Activated CD8-positive, alpha-beta memory T cell treated with anti-CD3 and anti-CD28 coated beads, Interleukin-2, amount 50 U/mL, for 24 hours (primary cell): Measurements from ENCODE around the gene H19.

Source experiments
- DNase-seq: peaks from one replicate; pipeline ENCODE4 v3.0.0-alpha.2; 2020; ENCODE audit errors: extremely low read depth

H19 gene

DNA sequence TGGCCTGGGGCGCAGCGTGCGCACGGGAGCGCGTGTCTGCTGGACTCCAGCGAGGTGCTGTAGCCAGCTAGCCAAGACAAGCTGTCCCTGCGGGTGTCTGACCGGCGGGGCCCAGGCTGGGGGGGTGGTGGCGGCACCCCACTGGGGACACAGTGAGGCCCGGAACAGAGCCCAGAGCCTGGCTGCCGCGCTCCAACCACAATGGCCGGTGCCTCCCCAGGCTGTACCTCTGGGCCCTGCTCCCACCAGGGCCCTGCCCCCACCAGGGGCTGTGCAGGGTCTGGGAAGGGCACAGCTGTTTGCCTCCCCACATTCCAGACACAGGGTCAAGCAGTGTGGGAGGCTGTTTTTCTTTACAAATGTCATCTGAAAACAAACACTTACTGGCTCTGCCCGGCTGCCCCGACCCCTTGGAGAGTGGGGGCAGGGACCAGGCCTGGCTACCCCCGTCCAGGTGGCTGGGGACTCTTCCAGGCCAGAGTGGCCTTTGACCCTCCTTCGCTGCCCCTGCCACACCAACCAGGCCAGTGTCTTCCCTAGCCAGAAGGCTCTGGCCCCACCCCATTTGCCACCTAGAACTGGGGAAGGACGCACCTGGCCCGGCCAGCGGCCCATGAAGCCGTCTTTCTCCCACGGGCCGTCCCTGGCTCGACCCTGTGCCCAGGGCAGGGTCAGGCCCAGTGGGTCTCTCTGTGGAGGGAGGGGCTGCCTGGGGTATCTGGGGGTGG is 14.6 kb downstream of the H19 start:
- no peak for DNase-seq

- DNase-seq, result no peak
Observed at GRCh38 chr11:1979607-1980006, 18.0 kb downstream of the H19 start.

DNA sequence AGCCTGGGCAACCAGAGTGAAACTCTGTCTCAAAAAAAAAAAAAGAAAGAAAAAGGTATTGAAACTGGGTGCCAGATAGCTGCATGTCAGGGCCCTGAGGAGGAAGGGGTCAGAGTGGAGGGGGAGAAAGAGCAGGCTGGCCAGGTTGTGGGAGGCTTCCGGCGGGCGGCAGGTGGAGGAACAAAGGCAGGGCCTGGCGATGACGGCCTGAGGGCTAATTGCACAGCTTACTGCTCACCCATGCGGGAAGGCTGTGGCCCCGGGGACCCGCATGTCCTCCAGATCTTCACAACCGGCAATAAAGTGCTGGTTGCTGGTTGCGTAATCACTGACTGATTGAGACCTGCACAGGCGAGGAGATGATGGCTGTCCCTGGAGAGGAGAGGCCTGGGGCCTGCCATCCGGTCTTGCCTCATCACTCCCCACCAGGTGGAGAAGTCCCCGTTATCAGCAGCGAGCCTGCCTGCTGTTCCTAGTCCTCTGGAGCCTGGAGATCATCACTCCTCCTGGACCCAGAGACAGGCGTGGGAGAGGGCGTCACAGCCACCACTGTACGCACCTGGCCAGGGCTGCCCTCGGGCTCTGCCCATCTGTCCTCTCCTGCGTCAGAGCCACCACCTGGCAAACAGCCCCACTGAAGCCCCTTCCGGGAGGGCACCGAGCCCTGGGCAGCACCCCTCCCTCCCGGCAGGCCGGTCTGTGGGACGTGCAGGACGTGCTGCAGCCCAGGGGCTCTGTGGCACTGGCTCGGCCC is 18.7 kb downstream of the H19 start:
- no peak for DNase-seq

- no peak for DNase-seq
Observed at GRCh38 chr11:1975185-1975584, 22.5 kb downstream of the H19 start.

DNA sequence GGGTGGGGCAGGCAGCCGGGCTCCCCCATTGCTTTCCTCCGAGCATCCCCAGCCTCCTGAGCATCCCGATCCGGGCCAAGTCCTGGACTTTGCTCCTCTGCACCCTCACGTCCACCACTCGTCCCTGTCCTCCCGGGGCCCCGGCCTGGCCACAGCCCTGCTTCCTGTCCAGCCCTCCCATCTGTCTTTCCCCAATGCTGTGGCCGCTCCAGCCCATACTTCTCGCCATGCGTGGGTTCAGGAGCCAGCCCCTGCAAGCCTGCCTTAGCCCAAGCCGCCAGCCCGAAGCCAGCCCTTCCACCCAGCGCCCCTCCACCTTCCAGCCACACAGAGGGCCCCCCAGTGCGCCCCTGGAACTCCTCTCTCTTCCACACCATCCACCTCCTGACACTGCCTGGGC is 26.7 kb downstream of the H19 start:
- DNase-seq, result no peak

DNA sequence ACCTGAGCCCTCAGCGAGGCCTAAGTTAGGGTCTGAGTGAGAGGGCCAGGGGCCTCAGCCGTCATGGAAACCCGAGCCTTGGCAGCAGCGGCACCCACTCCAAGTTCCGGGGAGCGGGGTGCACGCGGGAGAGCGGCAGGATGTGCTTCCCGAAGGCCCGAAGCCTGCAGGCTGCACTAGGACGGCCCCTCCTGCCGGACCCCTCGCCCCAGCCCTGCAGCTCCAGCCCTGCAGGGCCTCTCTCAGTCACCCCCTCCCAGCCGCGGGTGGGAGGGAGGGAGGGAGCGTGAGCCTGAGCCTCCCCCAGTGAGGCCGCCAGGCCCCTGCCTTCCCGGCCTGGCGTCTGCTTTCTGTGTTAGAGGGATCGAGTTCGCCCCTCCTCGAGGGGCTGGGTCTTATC is 27.9 kb downstream of the H19 start:
- no peak for DNase-seq

- DNase-seq, result no peak
Observed at GRCh38 chr11:1969035-1969434, 28.6 kb downstream of the H19 start.

DNA sequence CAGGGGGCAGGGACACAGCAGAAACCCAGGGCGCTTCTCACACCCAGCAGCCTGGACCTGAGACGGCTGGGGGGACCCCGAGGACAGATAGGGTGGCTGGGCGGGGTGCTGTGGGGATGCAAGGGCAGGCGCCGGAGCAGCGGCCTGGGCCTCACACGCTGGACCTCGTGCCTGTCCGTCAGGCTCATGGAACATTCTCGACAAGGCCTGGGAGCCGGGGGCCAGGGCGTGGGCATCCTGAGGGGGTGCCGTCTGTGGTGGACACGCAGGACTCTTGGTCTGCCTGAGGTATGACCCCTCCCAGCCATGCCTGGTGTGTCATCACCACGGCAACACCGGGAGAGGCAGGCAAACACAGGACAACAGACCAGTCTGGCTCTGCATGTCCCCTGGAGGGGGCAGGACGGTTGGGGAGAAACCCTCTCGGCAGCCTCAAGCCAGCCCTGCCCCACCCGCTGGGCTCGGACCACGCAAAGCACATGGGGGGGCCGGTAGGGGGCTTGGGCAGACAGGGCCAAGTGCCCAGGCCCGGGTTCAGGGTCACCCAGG is 29.1 kb downstream of the H19 start:
- no peak for DNase-seq

DNA sequence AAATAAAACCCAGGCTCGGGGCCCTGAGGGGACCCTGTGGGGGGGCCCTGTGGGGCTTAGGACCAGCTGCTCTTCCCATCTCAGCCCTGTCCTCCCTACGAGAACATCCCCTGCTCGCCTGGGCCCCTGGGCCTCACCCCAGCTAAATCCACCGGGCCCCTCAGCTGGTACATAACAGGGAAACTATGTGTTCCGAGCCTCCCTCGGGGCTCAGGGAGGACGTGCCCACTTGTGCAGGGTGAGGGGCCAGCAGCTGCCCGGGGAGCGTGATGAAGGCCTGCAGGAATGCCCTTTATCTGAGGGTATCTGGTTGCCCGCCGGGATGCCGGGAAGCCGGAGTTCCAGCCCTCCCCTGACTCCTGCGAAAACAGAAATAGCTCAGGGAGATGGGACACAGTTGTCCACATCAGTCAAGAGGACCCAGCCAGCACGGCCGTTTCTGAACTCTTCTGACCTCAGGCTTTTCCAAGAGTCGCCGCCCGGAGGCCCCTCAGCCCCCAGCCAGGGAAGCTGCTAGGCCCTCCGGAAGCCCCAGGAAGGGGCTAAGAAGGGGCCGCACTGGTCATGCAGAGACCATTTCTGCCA is 29.9 kb downstream of the H19 start:
- no peak for DNase-seq

- DNase-seq, result no peak
Observed at GRCh38 chr11:1966531-1966930, 31.1 kb downstream of the H19 start.

GRCh38 chr11:1964955-1965354 is 32.7 kb downstream of the H19 start:
- DNase-seq, result no peak

- DNase-seq, result no peak
Observed at GRCh38 chr11:1964348-1964747, 33.3 kb downstream of the H19 start.

- no peak for DNase-seq
Observed at GRCh38 chr11:1963864-1964263, 33.8 kb downstream of the H19 start.

DNA sequence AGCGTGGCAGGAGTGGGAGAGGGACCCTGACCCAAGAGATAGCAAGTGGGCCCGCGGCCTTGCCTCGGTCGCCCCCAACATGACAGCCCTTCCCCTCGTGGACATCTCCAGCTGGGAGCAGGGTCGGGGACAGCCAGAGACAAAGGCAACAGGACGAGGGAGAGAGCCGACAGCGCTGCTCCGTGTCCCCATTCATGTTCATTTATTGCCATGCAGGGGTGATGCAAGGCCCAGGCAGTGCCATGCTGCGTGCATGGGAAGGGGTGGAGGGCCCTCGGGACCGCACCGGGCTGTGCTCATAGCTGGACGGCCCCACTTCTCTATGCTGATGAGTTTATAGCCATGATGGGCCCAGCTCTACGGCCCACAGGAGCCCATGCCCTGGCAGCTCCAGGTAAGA is 37.9 kb downstream of the H19 start:
- DNase-seq, result no peak

- DNase-seq, result no peak
Observed at GRCh38 chr11:1958367-1958766, 39.3 kb downstream of the H19 start.

DNA sequence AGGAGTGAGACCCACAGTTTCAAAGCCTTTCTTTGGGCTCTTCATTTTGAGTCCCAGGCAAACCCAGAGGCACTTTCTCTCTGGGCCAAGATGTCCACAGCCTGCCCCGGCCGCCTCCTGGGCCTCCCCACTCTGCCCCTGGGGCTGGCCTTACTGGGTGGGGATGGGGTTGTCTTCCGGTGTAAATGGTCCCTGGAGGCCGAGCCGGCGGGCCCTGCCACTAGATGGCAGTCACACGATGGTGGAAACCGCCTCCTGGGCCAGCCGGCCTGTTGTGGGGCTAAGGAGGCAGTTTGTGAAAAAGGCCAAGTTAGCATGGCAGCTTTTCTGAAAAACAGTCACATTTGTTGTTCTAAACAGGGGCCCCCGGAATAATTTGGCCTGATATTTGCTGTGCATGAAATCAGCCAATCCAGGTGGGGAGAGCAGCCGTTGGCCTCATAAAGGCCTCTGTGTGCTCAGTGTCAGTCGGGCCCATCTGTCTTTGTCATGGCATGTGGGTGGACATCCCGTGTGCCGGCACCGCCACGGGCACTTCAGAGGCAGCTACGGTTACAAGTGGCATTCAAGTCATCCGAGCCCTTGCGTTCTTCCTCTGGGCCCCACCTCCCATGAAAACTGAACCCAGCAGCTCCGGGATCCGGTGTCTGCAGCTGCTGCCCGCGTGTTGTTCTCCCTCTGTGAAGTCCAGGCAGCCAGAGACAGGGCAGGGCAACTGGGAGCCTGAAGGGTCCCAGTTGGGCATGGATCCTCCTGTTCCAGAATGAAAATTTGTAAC is 44.0 kb downstream of the H19 start:
- DNase-seq, result no peak

DNA sequence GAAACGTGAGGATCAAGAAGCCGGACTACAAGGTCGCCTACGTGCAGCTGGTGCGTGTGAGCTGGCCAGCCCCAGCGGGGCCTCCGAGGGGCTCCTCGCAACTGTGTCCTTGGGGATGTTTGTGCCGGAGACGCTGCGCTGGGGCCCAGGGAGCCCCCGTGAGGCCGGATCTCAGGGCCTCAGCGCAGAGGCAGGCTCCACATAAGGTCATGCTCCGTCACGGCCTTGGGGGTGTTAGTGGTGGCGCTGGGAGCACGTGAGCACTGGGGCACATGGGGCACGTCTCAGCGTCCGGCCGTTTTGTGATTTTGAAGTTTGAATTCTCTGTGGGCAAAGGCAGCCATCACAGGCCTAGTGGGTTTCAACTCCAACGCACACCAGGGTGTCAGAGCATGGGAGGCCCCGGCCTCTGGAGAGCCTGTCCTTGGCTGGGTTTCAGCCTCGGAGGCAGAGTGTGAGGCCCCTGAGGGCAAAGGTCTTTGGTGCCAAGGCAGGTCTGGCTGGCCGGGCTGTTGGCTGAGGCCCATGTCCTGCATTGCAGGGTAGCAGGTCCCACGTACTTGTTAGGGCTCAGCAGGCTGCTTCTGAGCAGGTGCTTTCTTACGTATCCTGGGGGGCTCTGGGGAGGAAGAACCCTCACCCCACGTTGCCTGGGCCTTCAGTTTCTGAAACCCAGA is 44.7 kb downstream of the H19 start:
- DNase-seq, result no peak

DNA sequence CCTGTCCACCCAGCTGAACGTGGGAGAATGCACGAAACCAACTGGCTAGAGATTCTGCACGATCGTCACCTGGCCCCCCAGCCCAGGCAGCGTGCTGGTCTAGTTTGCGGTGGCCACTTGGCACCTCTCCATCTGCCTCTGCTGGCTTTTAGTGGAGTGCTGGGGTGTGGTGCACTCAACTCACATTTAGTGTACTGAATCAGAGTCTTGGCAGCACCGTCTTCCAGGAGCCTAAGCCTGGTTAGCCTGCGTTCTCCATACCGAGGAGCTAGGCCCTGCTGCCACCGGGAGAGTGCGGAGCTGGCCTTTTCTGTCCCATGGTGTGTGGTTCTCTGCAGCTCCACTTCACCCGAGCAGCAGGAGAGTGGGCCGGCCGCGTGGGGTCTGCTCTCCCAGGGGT is 47.7 kb downstream of the H19 start:
- DNase-seq, result no peak

- no peak for DNase-seq
Observed at GRCh38 chr11:1949302-1949701, 48.3 kb downstream of the H19 start.

DNA sequence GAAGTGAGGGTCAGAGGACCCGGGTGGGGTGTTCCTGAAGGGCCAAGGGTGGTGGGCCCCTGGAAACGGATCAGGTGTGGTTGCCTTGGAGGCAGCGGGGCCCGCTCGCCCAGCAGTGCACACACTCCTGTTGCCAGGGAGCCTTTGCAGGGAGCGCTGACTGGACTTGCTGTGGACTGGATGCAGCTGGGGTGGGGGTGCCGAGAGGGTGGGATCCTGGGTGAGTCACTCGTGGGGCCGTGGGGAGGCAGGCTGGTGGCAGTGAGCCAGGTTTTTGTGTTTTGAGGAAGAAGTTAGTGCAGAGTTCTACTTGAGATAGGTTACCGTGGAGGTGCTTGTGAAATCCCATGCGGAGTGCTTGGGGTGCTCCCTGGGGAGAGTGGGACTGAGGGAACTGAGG is 49.3 kb downstream of the H19 start:
- DNase-seq, result no peak

- DNase-seq, result no peak
Observed at GRCh38 chr11:1947592-1948237, 49.9 kb downstream of the H19 start.
